H1 (cell line): ENCODE data around the gene NUMB. TPM values are rescaled to one million over a fixed set of nuclear protein-coding genes. Genes with fewer than 3 reads are reported as not detected.

Experiments used
- CTCF ChIA-PET: fragments of 300-600 bp; sonication (Branson Sonifier 250); formaldehyde crosslinking; loops from one replicate; lab custom pipeline; 2021; ENCODE audit not compliant: partially characterized antibody; lab: Charles Lee
- POLR2A ChIA-PET: fragments of 300-600 bp; sonication (Branson Sonifier 250); formaldehyde crosslinking; loops from one replicate; lab custom pipeline; 2021; ENCODE audit warnings: inconsistent platforms; ENCODE audit not compliant: partially characterized antibody; lab: Charles Lee
- DNase-seq, 2 experiments: peaks; one replicate each; pipeline versions ENCODE4 v3.0.0 to v3.0.0-alpha.2; 2010 to 2022; ENCODE audit warnings: low spot score in 2 of 2, low read depth in 1 of 2, mixed read lengths in 1 of 2
- FAIRE-seq: peaks from 2 replicates; lab custom pipeline; 2011; peaks lifted over from hg19 to GRCh38; lab: Jason Lieb, UNC
- H2AFZ ChIP-seq: 2 replicates; pipeline ENCODE4 v1.8.1; 2012; ENCODE audit warnings: low read length, inconsistent platforms
- H2AK5ac ChIP-seq: 2 replicates; pipeline ENCODE4 v1.6.1; 2013; ENCODE audit warnings: low read depth, low read length
- H2BK120ac ChIP-seq: replicated peaks from 2 replicates; pipeline ENCODE3; 2013; ENCODE audit warnings: low read depth, low read length, inconsistent platforms
- H2BK12ac ChIP-seq: 2 replicates; pipeline ENCODE4 v1.6.1; 2013; ENCODE audit warnings: low read depth, low read length
- H2BK15ac ChIP-seq: 2 replicates; pipeline ENCODE4 v1.6.1; 2013; ENCODE audit warnings: low read length
- H2BK20ac ChIP-seq: 2 replicates; pipeline ENCODE4 v1.6.1; 2013; ENCODE audit warnings: low read length
- H2BK5ac ChIP-seq: 2 replicates; pipeline ENCODE4 v1.6.1; 2013; ENCODE audit warnings: low read depth, low read length
- H3K14ac ChIP-seq: 2 replicates; pipeline ENCODE4 v1.6.1; 2013; ENCODE audit warnings: inconsistent platforms; ENCODE audit not compliant: insufficient read length
- H3K18ac ChIP-seq: 2 replicates; pipeline ENCODE4 v1.6.1; 2013; ENCODE audit warnings: low read length; ENCODE audit errors: extremely low read depth
- H3K23ac ChIP-seq: 2 replicates; pipeline ENCODE4 v1.6.1; 2013; ENCODE audit warnings: inconsistent platforms; ENCODE audit not compliant: insufficient read length
- H3K23me2 ChIP-seq: 2 replicates; pipeline ENCODE4 v1.6.1; 2013; ENCODE audit warnings: low read depth, low read length
- H3K27ac ChIP-seq: 2 replicates; pipeline ENCODE4 v1.6.1; 2011; ENCODE audit warnings: low read depth, low read length, inconsistent platforms
- H3K27me3 ChIP-seq, 4 experiments: replicated peaks in 1 of 4; 1 replicate in 1 of 4; 2 replicates in 3 of 4; pipeline versions ENCODE4 v1.6.1 to v1.8.1; 2011 to 2013; ENCODE audit warnings: low read length in 3 of 4, mild to moderate bottlenecking in 3 of 4, inconsistent platforms in 2 of 4, mixed read lengths in 2 of 4, moderate library complexity in 1 of 4; ENCODE audit not compliant: control insufficient read depth in 3 of 4, insufficient read depth in 3 of 4; ENCODE audit errors: extremely low read depth in 1 of 4
- H3K36me3 ChIP-seq, 4 experiments: 2 replicates each; pipeline versions ENCODE4 v1.6.1 to v1.8.1; 2011 to 2013; ENCODE audit warnings: mild to moderate bottlenecking in 4 of 4, low read length in 3 of 4, moderate library complexity in 2 of 4, control low read depth in 1 of 4, inconsistent platforms in 1 of 4; ENCODE audit not compliant: insufficient read depth in 4 of 4, control insufficient read depth in 2 of 4
- H3K4ac ChIP-seq: replicated peaks from 2 replicates; pipeline ENCODE3; 2013; ENCODE audit warnings: low read length, low read depth, mixed read lengths, inconsistent platforms; ENCODE audit not compliant: insufficient read length
- H3K4me1 ChIP-seq, 4 experiments: replicated peaks in 1 of 4; 1 replicate in 1 of 4; 2 replicates in 3 of 4; pipeline versions ENCODE4 v1.6.1 to v1.8.1; 2011 to 2013; ENCODE audit warnings: low read length in 3 of 4, inconsistent platforms in 2 of 4, mixed read lengths in 1 of 4; ENCODE audit not compliant: insufficient read depth in 4 of 4, control insufficient read depth in 3 of 4
- H3K4me2 ChIP-seq, 2 experiments: 2 replicates each; pipeline versions ENCODE4 v1.6.1 to v1.8.1; 2011 to 2013; ENCODE audit warnings: low read depth in 2 of 2, low read length in 2 of 2, control low read depth in 1 of 2, inconsistent platforms in 1 of 2, mild to moderate bottlenecking in 1 of 2; ENCODE audit not compliant: insufficient read depth in 1 of 2
- H3K4me3 ChIP-seq, 4 experiments: fragments of 200-600, 300-600 bp in 1 of 4; sonication (generic), shearing (Covaris generic), sonication (Bioruptor Twin) in 1 of 4; 2 replicates each; pipeline versions ENCODE4 v1.5.1 to v1.8.1; 2011 to 2016; ENCODE audit warnings: low read length in 4 of 4, low read depth in 3 of 4, control low read depth in 2 of 4, inconsistent platforms in 2 of 4, mild to moderate bottlenecking in 2 of 4, mixed read lengths in 1 of 4, moderate library complexity in 1 of 4; ENCODE audit not compliant: insufficient read depth in 2 of 4; ENCODE audit errors: extremely low read depth in 1 of 4
- H3K56ac ChIP-seq: replicated peaks from 2 replicates; pipeline ENCODE3; 2013; ENCODE audit warnings: low read depth, mild to moderate bottlenecking, mixed read lengths, low read length, inconsistent platforms; ENCODE audit not compliant: insufficient read length
- H3K79me1 ChIP-seq: 2 replicates; pipeline ENCODE4 v1.6.1; 2013; ENCODE audit warnings: low read depth, low read length, control low read depth
- H3K79me2 ChIP-seq, 2 experiments: 2 replicates each; pipeline versions ENCODE4 v1.6.1 to v1.8.1; 2012 to 2013; ENCODE audit warnings: low read length in 2 of 2, mild to moderate bottlenecking in 2 of 2, inconsistent platforms in 1 of 2; ENCODE audit not compliant: insufficient read depth in 2 of 2, control insufficient read depth in 1 of 2
- H3K9ac ChIP-seq, 4 experiments: replicated peaks in 1 of 4; 1 replicate in 1 of 4; 2 replicates in 3 of 4; pipeline versions ENCODE4 v1.6.1 to v1.8.1; 2011 to 2013; ENCODE audit warnings: low read depth in 3 of 4, low read length in 3 of 4, control low read depth in 2 of 4, mild to moderate bottlenecking in 2 of 4, moderate library complexity in 2 of 4, inconsistent platforms in 1 of 4; ENCODE audit errors: extremely low read depth in 1 of 4
- H3K9me3 ChIP-seq, 2 experiments: 2 replicates each; pipeline versions ENCODE4 v1.6.1 to v1.8.1; 2012 to 2013; ENCODE audit warnings: mild to moderate bottlenecking in 2 of 2, moderate library complexity in 2 of 2, control low read depth in 1 of 2, inconsistent platforms in 1 of 2, low read depth in 1 of 2, low read length in 1 of 2, mixed read lengths in 1 of 2; ENCODE audit not compliant: insufficient read depth in 2 of 2
- H4K20me1 ChIP-seq, 2 experiments: replicated peaks in 1 of 2; 2 replicates each; pipeline versions ENCODE3 to v1.8.1; 2011 to 2013; ENCODE audit warnings: inconsistent platforms in 2 of 2, low read length in 2 of 2, mild to moderate bottlenecking in 1 of 2; ENCODE audit not compliant: insufficient read depth in 2 of 2, control insufficient read depth in 1 of 2
- H4K5ac ChIP-seq: 2 replicates; pipeline ENCODE4 v1.6.1; 2013; ENCODE audit warnings: low read length, low read depth, mixed read lengths, inconsistent platforms; ENCODE audit not compliant: insufficient read length
- H4K8ac ChIP-seq: 2 replicates; pipeline ENCODE4 v1.8.0; 2013; ENCODE audit warnings: mild to moderate bottlenecking, moderate library complexity, low read length, inconsistent platforms; ENCODE audit not compliant: insufficient read depth; ENCODE audit errors: extremely low read depth
- H4K91ac ChIP-seq: replicated peaks from 2 replicates; pipeline ENCODE3; 2013; ENCODE audit warnings: low read length, mixed read lengths, inconsistent platforms; ENCODE audit not compliant: insufficient read length
- ASH2L ChIP-seq: fragments of 200-600, 300-600 bp; sonication (generic); IDR thresholded peaks from one replicate; pipeline ENCODE4 v1.7.1; 2017; ENCODE audit warnings: low read length
- EP300 ChIP-seq, 2 experiments: IDR thresholded peaks; 1 replicate in 1 of 2; 2 replicates in 1 of 2; pipeline ENCODE4 v1.6.1; 2011 to 2012; ENCODE audit warnings: low read depth in 2 of 2, low read length in 2 of 2, mild to moderate bottlenecking in 2 of 2, borderline replicate concordance in 1 of 2, inconsistent platforms in 1 of 2, moderate library complexity in 1 of 2
- TEAD4 ChIP-seq: IDR thresholded peaks from 2 replicates; pipeline ENCODE4 v1.6.1; 2012; ENCODE audit warnings: low read depth, low read length, inconsistent platforms, mixed read lengths
- WGBS, 2 experiments: shearing (Covaris generic) in 1 of 2; methylation state at CpG; one replicate each; pipeline versions ENCODE4 v1.1.6 to v1.1.7; 2013 to 2015; ENCODE audit warnings: low lambda C conversion rate in 2 of 2, mixed read lengths in 2 of 2, inconsistent platforms in 1 of 2, low coverage in 1 of 2, missing lambda C conversion rate in 1 of 2; ENCODE audit not compliant: insufficient replicate concordance in 2 of 2, insufficient coverage in 1 of 2, insufficient read length in 1 of 2; ENCODE audit errors: extremely low coverage in 1 of 2, missing lambda C conversion rate in 1 of 2; 5-methylcytosine and 5-hydroxymethylcytosine counted together
- polyA plus RNA-seq, 7 experiments: library from polyadenylated mRNA; depleted of rRNA in 3 of 7; stranded (reverse) in 5 of 7; unstranded in 2 of 7; fragments of >200 nt in 5 of 7; fragments of 200-250 nt in 2 of 7; gene quantifications; 1 replicate in 5 of 7; 2 replicates in 1 of 7; 4 replicates in 1 of 7; pipeline versions ENCODE4 v1.2.1 to v1.2.3, GENCODE V29; 2011 to 2013; ENCODE audit warnings: missing spikeins in 2 of 7, mixed read lengths in 2 of 7
- total RNA-seq: library from RNA; stranded (reverse); fragmentation: NEBNext Ultra II Directional; extraction: Animal tissue kit (Norgen Biotek cat#: 25700); gene quantifications from 2 replicates; pipeline ENCODE4 v1.2.1, GENCODE V29; 2021

Gene NUMB
- total and polyA plus RNA-seq, 2 of the 8 experiments (the other 6 are each of a cell fraction or from before 2014, with no cell fraction given) = 54.3 to 78.1 TPM

DNA sequence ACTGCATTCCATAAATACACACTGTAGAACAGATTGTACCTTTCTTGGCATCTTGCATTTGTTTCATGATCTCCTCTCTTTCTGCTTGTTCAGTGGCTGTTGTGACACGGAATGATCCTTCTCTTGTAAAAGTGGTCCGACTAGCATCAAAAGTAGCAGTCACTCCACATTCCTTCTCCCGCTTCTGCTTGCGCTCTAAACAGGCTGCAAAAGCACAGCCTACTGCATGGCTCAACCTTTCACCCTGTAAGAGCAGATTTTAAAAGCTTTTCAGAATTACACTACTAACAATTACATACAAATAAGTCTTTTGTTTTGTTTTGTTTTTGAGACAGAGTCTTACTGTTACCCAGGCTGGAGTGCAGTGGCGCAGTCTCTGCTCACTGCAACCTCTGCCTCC, 171.3 kb downstream of the NUMB start:
- Histone ChIP-seq H4K20me1 (no peaks in the 10 kb centered on the region), H2BK20ac (peak overlapping the region; percentile 38; the same call in 1 of the 2 replicates), H2AK5ac (0 out of 2 replicates have a peak overlapping the region, but pooled peaks have one; percentile 78), H3K4me3 (peak overlapping the region in 1 of 4 experiments; percentile 44; a peak in 2 of 8 replicates), H3K79me1 (no peaks in the 10 kb centered on the region), H3K79me2 (no peaks in the 10 kb centered on the region), H3K56ac (no peak overlapping the region), H4K8ac (no peak overlapping the region; the same call in 1 of the 2 replicates), H3K4ac (no peak overlapping the region), H3K9me3 (no peaks in the 10 kb centered on the region), H3K23ac (no peak overlapping the region), H3K14ac (no peak overlapping the region), H3K27ac (0 out of 2 replicates have a peak overlapping the region, but pooled peaks have one; percentile 6), H2BK5ac (peak overlapping the region; percentile 89; the same call in 1 of the 2 replicates), H4K91ac (peak overlapping the region; percentile 94), H3K23me2 (no peaks in the 10 kb centered on the region), H3K18ac (peak overlapping the region; percentile 64), H3K4me2 (peak overlapping the region; percentile 54 to 55), H3K27me3 (no peaks in the 10 kb centered on the region), H2BK120ac (peak overlapping the region; percentile 91), H3K36me3 (peaks cover 1 to 13% (median 5%) of the 10 kb centered on the region in 4 experiments; a peak in 5 of 8 replicates), H2BK15ac (no peak overlapping the region), H3K9ac (no peak overlapping the region), H2AFZ (no peak overlapping the region), H3K4me1 (peaks cover 3 to 34% (median 25%) of the 10 kb centered on the region in 4 experiments; a peak in 6 of 7 replicates), H2BK12ac (peak overlapping the region; percentile 89; the same call in 1 of the 2 replicates), H4K5ac (peak overlapping the region; percentile 85)
- TF ChIP-seq TEAD4 = peak; percentile 37; the same call in 1 of the 2 replicates
- no peak for TF ChIP-seq EP300 (IDR thresholded peaks at IDR 0.05; ENCODE audit: borderline replicate concordance in 1 of 2, low read depth in 2 of 2, low read length in 2 of 2)
- no peak for TF ChIP-seq ASH2L
- ChIA-PET CTCF (interaction anchor here (0.5 to 4.3 kb wide), 4 partner anchors 8 to 693 kb away, joined by 3 to 26 read pairs (median 4); no protein-coding TSS in a partner anchor), POLR2A (interaction anchor here (0.6 to 1.3 kb wide), 4 partner anchors 10 to 163 kb away, joined by 3 read pairs; no protein-coding TSS in a partner anchor)
- FAIRE-seq (peak; percentile 55), DNase-seq (no peak)
- 42% methylated on average over 5 of the region's 5 CpGs; no CpG with 5 or more reads in 1 of the 2 experiments for WGBS, 2 experiments
